HepG2 (cell line): Measurements from ENCODE around the gene TRIM25. TPM values are rescaled to one million over a fixed set of nuclear protein-coding genes. Genes with fewer than 3 reads are reported as not detected.

Experiments
- ATAC-seq: fragments of 200-7000 bp; cut with Tn5 transposase; 3 replicates; pipeline ENCODE4 v1.9.1; 2020; ENCODE audit warnings: mild to moderate bottlenecking, moderate library complexity
- BruUV-seq: library from RNA; stranded (reverse); fragments of 400-500 nt; replicated peaks from 2 replicates; lab custom pipeline; 2021; lab: Mats Ljungman, UMichigan
- CTCF ChIA-PET: fragments of 300-600 bp; formaldehyde crosslinking; extraction: SDS; loops from one replicate; lab custom pipeline; 2021; ENCODE audit warnings: low total read pairs, inconsistent platforms, low intra/inter-chr PET ratio; lab: Yijun Ruan, JAX
- POLR2A ChIA-PET: fragments of 350-600 bp; sonication (Branson Sonifier 250); formaldehyde crosslinking; loops from one replicate; lab custom pipeline; 2020; ENCODE audit warnings: antibody characterized with exemption, inconsistent platforms; lab: Yijun Ruan, JAX
- DNase-seq: peaks from one replicate; pipeline ENCODE4 v3.0.0-alpha.2; 2015; ENCODE audit warnings: low spot score
- FAIRE-seq: peaks from 3 replicates; lab custom pipeline; 2011; peaks lifted over from hg19 to GRCh38; lab: Jason Lieb, UNC
- H2AFZ ChIP-seq: one replicate; pipeline ENCODE4 v1.6.1; 2011; ENCODE audit warnings: low read length, inconsistent platforms
- H3K27ac ChIP-seq: fragments of 300-600 bp; 3 replicates; pipeline ENCODE4 v1.8.0; 2011; ENCODE audit warnings: mixed run types, mild to moderate bottlenecking, mixed read lengths, low read length, inconsistent platforms; ENCODE audit not compliant: insufficient read depth; ENCODE audit errors: extremely low read length
- H3K27me3 ChIP-seq, 2 experiments: fragments of 200-600 bp in 1 of 2; 2 replicates in 1 of 2; 3 replicates in 1 of 2; pipeline versions ENCODE4 v1.6.0 to v1.8.0; 2011; ENCODE audit warnings: low read length in 2 of 2, mild to moderate bottlenecking in 2 of 2, moderate library complexity in 2 of 2, inconsistent platforms in 1 of 2; ENCODE audit not compliant: insufficient read depth in 2 of 2, control insufficient read depth in 1 of 2
- H3K36me3 ChIP-seq, 2 experiments: fragments of 200-600 bp in 1 of 2; replicated peaks in 1 of 2; 2 replicates in 1 of 2; 3 replicates in 1 of 2; pipeline versions ENCODE4 v1.5.1 to v1.8.0; 2011; ENCODE audit warnings: low read length in 2 of 2, inconsistent platforms in 1 of 2; ENCODE audit not compliant: insufficient read depth in 2 of 2, control insufficient read depth in 1 of 2
- H3K4me1 ChIP-seq: 2 replicates; pipeline ENCODE4 v1.5.1; 2012; ENCODE audit warnings: low read length, inconsistent platforms; ENCODE audit not compliant: insufficient read depth
- H3K4me2 ChIP-seq: 2 replicates; pipeline ENCODE4 v1.6.0; 2011; ENCODE audit warnings: low read depth, low read length, inconsistent platforms
- H3K4me3 ChIP-seq, 3 experiments: fragments of 200-600 bp in 1 of 3; sonication (generic), shearing (Covaris generic) in 1 of 3; replicated peaks in 1 of 3; 2 replicates each; pipeline ENCODE4 v1.5.1; 2011 to 2016; ENCODE audit warnings: low read length in 3 of 3, inconsistent platforms in 2 of 3, low read depth in 2 of 3, mild to moderate bottlenecking in 2 of 3, control low read depth in 1 of 3, mixed read lengths in 1 of 3; ENCODE audit not compliant: insufficient read depth in 1 of 3
- H3K79me2 ChIP-seq: one replicate; pipeline ENCODE4 v1.6.1; 2011; ENCODE audit warnings: low read length, inconsistent platforms; ENCODE audit not compliant: insufficient read depth
- H3K9ac ChIP-seq: 2 replicates; pipeline ENCODE4 v1.6.0; 2011; ENCODE audit warnings: mild to moderate bottlenecking, low read depth, low read length, inconsistent platforms; ENCODE audit not compliant: insufficient read depth
- H3K9me3 ChIP-seq: 2 replicates; pipeline ENCODE4 v1.5.1; 2012; ENCODE audit warnings: mild to moderate bottlenecking, low read length
- H4K20me1 ChIP-seq: 2 replicates; pipeline ENCODE4 v1.6.0; 2011; ENCODE audit warnings: inconsistent platforms, mild to moderate bottlenecking, low read length, moderate library complexity; ENCODE audit not compliant: insufficient read depth
- CREB1 ChIP-seq, 2 experiments: fragments of 450-650 bp in 1 of 2; IDR thresholded peaks; 2 replicates each; pipeline ENCODE4 v1.6.1; 2016 to 2017; ENCODE audit warnings: control low read depth in 1 of 2, mild to moderate bottlenecking in 1 of 2, missing compliant biosample characterization in 1 of 2, missing genetic modification characterization in 1 of 2
- CREB3 ChIP-seq: sonication (generic); formaldehyde crosslinking; IDR thresholded peaks from 2 replicates; pipeline ENCODE4 v1.5.0; 2020; ENCODE audit warnings: missing genetic modification reagents
- HNRNPL ChIP-seq: fragments of 200-400 bp; formaldehyde crosslinking; IDR thresholded peaks from 2 replicates; pipeline ENCODE4 v1.6.1; 2017; ENCODE audit warnings: mild to moderate bottlenecking, low read depth, low read length
- SOX13 ChIP-seq, 3 experiments: fragments of 450-650 bp in 1 of 3; sonication (generic) in 1 of 3; formaldehyde crosslinking in 1 of 3; IDR thresholded peaks in 2 of 3; conservative IDR thresholded peaks in 1 of 3; 2 replicates each; pipeline versions ENCODE4 v1.5.0 to v1.6.1; 2016 to 2020; ENCODE audit warnings: antibody characterized with exemption in 1 of 3, mild to moderate bottlenecking in 1 of 3, missing compliant biosample characterization in 1 of 3, missing genetic modification reagents in 1 of 3, moderate library complexity in 1 of 3
- TCF7 ChIP-seq: sonication (generic); IDR thresholded peaks from 2 replicates; pipeline ENCODE4 v1.6.1; 2016; ENCODE audit warnings: antibody characterized with exemption, low read depth
- ZNF121 ChIP-seq: sonication (generic); formaldehyde crosslinking; IDR thresholded peaks from 2 replicates; pipeline ENCODE4 v1.5.0; 2020; ENCODE audit warnings: mild to moderate bottlenecking, missing genetic modification reagents
- ZNF326 ChIP-seq: sonication (generic); formaldehyde crosslinking; IDR thresholded peaks from 2 replicates; pipeline ENCODE4 v1.4.0; 2020; ENCODE audit warnings: missing genetic modification reagents, borderline replicate concordance
- ZNF431 ChIP-seq: sonication (generic); formaldehyde crosslinking; IDR thresholded peaks from 2 replicates; pipeline ENCODE4 v1.9.0; 2022; ENCODE audit warnings: missing genetic modification reagents, low read depth, mild to moderate bottlenecking, borderline replicate concordance
- ZNF749 ChIP-seq: sonication (generic); formaldehyde crosslinking; IDR thresholded peaks from 2 replicates; pipeline ENCODE4 v1.8.0; 2022; ENCODE audit warnings: mild to moderate bottlenecking, missing genetic modification reagents, moderate library complexity, borderline replicate concordance
- WGBS: methylation state at CpG from one replicate; pipeline ENCODE4 v1.1.6; 2017; ENCODE audit warnings: low lambda C conversion rate; 5-methylcytosine and 5-hydroxymethylcytosine counted together
- in situ Hi-C: cut with HindIII; loops from 2 replicates; pipeline ENCODE4 v1.10.0; 2017; ENCODE audit warnings: low pct_unique_long_range_greater_than_20kb; ENCODE audit not compliant: extremely low pct_ligation_motif_present
- intact Hi-C: fragments of 100-400 bp; cut with micrococcal nuclease; formaldehyde crosslinking; loops from one replicate; pipeline ENCODE4 v1.10.0; 2022; ENCODE audit not compliant: unreplicated experiment
- polyA plus RNA-seq, 8 experiments: library from polyadenylated mRNA; depleted of rRNA in 3 of 8; stranded (reverse) in 7 of 8; unstranded in 1 of 8; fragments of >200 nt; fragmentation: Illumina TruSeq in 4 of 8; extraction: Trizol in 4 of 8; gene quantifications; 2 replicates each; pipeline versions ENCODE4 v1.2.1 to v1.2.3, GENCODE V29; 2011 to 2016; ENCODE audit warnings: low read depth in 4 of 8, missing spikeins in 1 of 8, mixed read lengths in 1 of 8; ENCODE audit not compliant: insufficient read depth in 1 of 8
- total RNA-seq, 5 experiments: library from RNA; depleted of rRNA; stranded (reverse); fragments of >200 nt; fragmentation: Illumina TruSeq; extraction: Trizol; gene quantifications; 2 replicates each; pipeline ENCODE4 v1.2.3, GENCODE V29; 2016; ENCODE audit warnings: low read depth in 1 of 5

TRIM25 gene
- total and polyA plus RNA-seq, 2 of the 13 experiments (the other 11 are each of a cell fraction or from before 2014, with no cell fraction given) = 30.8 to 42.2 TPM

GRCh38 chr17:56956992-56957391, 43.1 kb upstream of the TRIM25 start:
- ChIA-PET POLR2A (no interaction called here), CTCF (no interaction called here)
- intact Hi-C loops = no loop called here
- Histone ChIP-seq H3K27me3 (no peaks in the 10 kb centered on the region), H3K9ac (no peak overlapping the region), H3K4me2 (no peak overlapping the region), H3K27ac (no peak overlapping the region), H2AFZ (no peak overlapping the region), H3K79me2 (peaks cover 29% of the 10 kb centered on the region), H3K36me3 (peaks cover 0 to 4% of the 10 kb centered on the region in 2 experiments; a peak in 4 of 5 replicates), H4K20me1 (peaks cover 4% of the 10 kb centered on the region), H3K4me3 (no peak overlapping the region), H3K9me3 (no peaks in the 10 kb centered on the region), H3K4me1 (peaks cover 25% of the 10 kb centered on the region)
- no peak for ATAC-seq
- in situ Hi-C loops = no loop called here
- TF ChIP-seq CREB3 (CRISPR knock-in tag) = no peak
- TF ChIP-seq SOX13 (IDR thresholded peaks at IDR 0.05) = no peak
- no peak for TF ChIP-seq SOX13 (CRISPR knock-in tag; conservative IDR thresholded peaks at IDR 0.05 in 1 of 2, IDR thresholded peaks at IDR 0.05 in 1 of 2)
- TF ChIP-seq ZNF326 = no peak
- TF ChIP-seq TCF7 = no peak
- TF ChIP-seq ZNF749 (CRISPR knock-in tag) = no peak
- peak; percentile 52; the same call in 1 of the 2 replicates for TF ChIP-seq ZNF121 (CRISPR knock-in tag)
- TF ChIP-seq ZNF431 = no peak
- no TSS peak for BruUV-seq
- no peak for DNase-seq
- 93% methylated on average over 5 of the region's 5 CpGs for WGBS
- no peak for FAIRE-seq

- CTCF ChIA-PET = no interaction called here
- DNase-seq (no peak), ATAC-seq (no peak), FAIRE-seq (no peak)
- no TSS peak for BruUV-seq
- no peak overlapping the region for H2AFZ ChIP-seq
- H3K4me1 ChIP-seq = no peaks in the 10 kb centered on the region
- H3K79me2 ChIP-seq = peaks cover 3% of the 10 kb centered on the region
- POLR2A ChIA-PET = no interaction called here
- H3K9me3 ChIP-seq = no peaks in the 10 kb centered on the region
- peak; percentile 61 for TF ChIP-seq CREB1 (IDR thresholded peaks at IDR 0.05)
- TF ChIP-seq CREB1 (CRISPR knock-in tag; IDR thresholded peaks at IDR 0.05) = no peak
- TF ChIP-seq HNRNPL = no peak
- no peaks in the 10 kb centered on the region for H3K27me3 ChIP-seq
- in situ Hi-C loops = no loop called here
- peaks cover 4% of the 10 kb centered on the region; the same call in 1 of the 2 replicates for H4K20me1 ChIP-seq
- peaks cover 15 to 59% of the 10 kb centered on the region in 2 experiments for H3K36me3 ChIP-seq
- no peak overlapping the region for H3K27ac ChIP-seq
- H3K4me3 ChIP-seq = no peak overlapping the region
- H3K4me2 ChIP-seq = no peak overlapping the region
- 93% methylated on average over 3 of the region's 3 CpGs for WGBS
- intact Hi-C loops = loop anchor here (10.0 kb wide), 1 partner anchor 55 kb away; no protein-coding TSS in a partner anchor
- no peak overlapping the region for H3K9ac ChIP-seq
Measured at GRCh38 chr17:56949595-56949994, 35.7 kb upstream of the TRIM25 start.
